K562 (cell line): ENCODE results near the gene DNAH1. TPM values are rescaled to one million over a fixed set of nuclear protein-coding genes. Genes with fewer than 3 reads are reported as not detected.

Experiments
- ATAC-seq: fragments of 200-7000 bp; cut with Tn5 transposase; 3 replicates; pipeline ENCODE4 v1.9.1; 2020; ENCODE audit warnings: moderate library complexity
- BruUV-seq: library from RNA; stranded (reverse); fragments of 400-500 nt; replicated peaks from 2 replicates; lab custom pipeline; 2021; lab: Mats Ljungman, UMichigan
- CTCF ChIA-PET: fragments of 300-600 bp; formaldehyde crosslinking; extraction: SDS; loops from one replicate; lab custom pipeline; 2021; ENCODE audit warnings: low intra/inter-chr PET ratio; lab: Yijun Ruan, JAX
- POLR2A ChIA-PET: fragments of 300-600, 350-650 bp; sonication (Branson Sonifier 250); formaldehyde crosslinking; extraction: SDS; loops from one replicate; lab custom pipeline; 2021; ENCODE audit warnings: antibody characterized with exemption, inconsistent platforms; lab: Yijun Ruan, JAX
- DNase-seq, 4 experiments: peaks; one replicate each; pipeline versions ENCODE4 v3.0.0 to v3.0.0-alpha.2; 2011 to 2018; ENCODE audit warnings: low spot score in 3 of 4, mixed read lengths in 3 of 4; ENCODE audit errors: extremely low read depth in 1 of 4
- FAIRE-seq: peaks from 2 replicates; lab custom pipeline; 2011; peaks lifted over from hg19 to GRCh38; lab: Jason Lieb, UNC
- H2AFZ ChIP-seq: 2 replicates; pipeline ENCODE4 v1.6.0; 2011; ENCODE audit warnings: low read depth, low read length, control low read depth, inconsistent platforms
- H3K27ac ChIP-seq: fragments of 200-600 bp; 3 replicates; pipeline ENCODE4 v1.8.0; 2011; ENCODE audit warnings: low read depth, mild to moderate bottlenecking, control low read depth, inconsistent platforms, low read length, moderate library complexity, mixed read lengths; ENCODE audit errors: extremely low read depth
- H3K27me3 ChIP-seq, 2 experiments: fragments of 300-600 bp in 1 of 2; 2 replicates in 1 of 2; 3 replicates in 1 of 2; pipeline versions ENCODE4 v1.6.0 to v1.8.0; 2011; ENCODE audit warnings: inconsistent platforms in 2 of 2, low read length in 2 of 2, mild to moderate bottlenecking in 1 of 2, mixed read lengths in 1 of 2, moderate library complexity in 1 of 2; ENCODE audit not compliant: control insufficient read depth in 2 of 2, insufficient read depth in 2 of 2
- H3K36me3 ChIP-seq: fragments of 300-600 bp; 3 replicates; pipeline ENCODE4 v1.8.0; 2011; ENCODE audit warnings: mild to moderate bottlenecking, low read length, inconsistent platforms; ENCODE audit not compliant: control insufficient read depth, insufficient read depth
- H3K4me1 ChIP-seq, 2 experiments: fragments of 200-600 bp in 1 of 2; replicated peaks in 1 of 2; 2 replicates in 1 of 2; 3 replicates in 1 of 2; pipeline versions ENCODE4 v1.5.1 to v1.8.0; 2011; ENCODE audit warnings: inconsistent platforms in 2 of 2, low read length in 2 of 2, mild to moderate bottlenecking in 1 of 2, mixed read lengths in 1 of 2, moderate library complexity in 1 of 2; ENCODE audit not compliant: control insufficient read depth in 2 of 2, insufficient read depth in 2 of 2
- H3K4me2 ChIP-seq: 2 replicates; pipeline ENCODE4 v1.6.1; 2011; ENCODE audit warnings: low read length, control low read depth, inconsistent platforms, mixed read lengths; ENCODE audit not compliant: insufficient read depth
- H3K4me3 ChIP-seq: fragments of 200-600 bp; sonication (generic), shearing (Covaris generic); 2 replicates; pipeline ENCODE4 v1.5.1; 2016; ENCODE audit warnings: control low read depth, inconsistent platforms
- H3K79me2 ChIP-seq: fragments of 200-600 bp; 3 replicates; pipeline ENCODE4 v1.8.0; 2011; ENCODE audit warnings: low read length, inconsistent platforms; ENCODE audit not compliant: control insufficient read depth, insufficient read depth
- H3K9ac ChIP-seq, 2 experiments: 2 replicates each; pipeline versions ENCODE4 v1.6.0 to v1.6.1; 2011; ENCODE audit warnings: low read depth in 2 of 2, low read length in 2 of 2, control low read depth in 1 of 2, inconsistent platforms in 1 of 2, mild to moderate bottlenecking in 1 of 2, mixed read lengths in 1 of 2; ENCODE audit not compliant: insufficient read depth in 1 of 2
- H3K9me1 ChIP-seq: one replicate; pipeline ENCODE4 v1.6.0; 2011; ENCODE audit warnings: inconsistent platforms, mild to moderate bottlenecking, low read length, moderate library complexity; ENCODE audit not compliant: control insufficient read depth, insufficient read depth
- H3K9me3 ChIP-seq: replicated peaks from 2 replicates; pipeline ENCODE4 v1.5.1; 2011; ENCODE audit warnings: low read depth, low read length, inconsistent platforms; ENCODE audit not compliant: control insufficient read depth, insufficient read depth
- H4K20me1 ChIP-seq: replicated peaks from 2 replicates; pipeline ENCODE4 v1.6.1; 2011; ENCODE audit warnings: low read length, inconsistent platforms, mixed read lengths; ENCODE audit not compliant: control insufficient read depth, insufficient read depth
- ATF6 ChIP-seq: sonication (generic); formaldehyde crosslinking; IDR thresholded peaks from 2 replicates; pipeline ENCODE4 v1.4.0; 2020; ENCODE audit warnings: mild to moderate bottlenecking, missing genetic modification reagents
- CEBPB ChIP-seq: fragments of 450-650 bp; IDR thresholded peaks from 2 replicates; pipeline ENCODE4 v1.6.1; 2016; ENCODE audit warnings: missing genetic modification characterization, missing compliant biosample characterization
- HINFP ChIP-seq: fragments of 450-650 bp; conservative IDR thresholded peaks from 2 replicates; pipeline ENCODE4 v1.6.1; 2016; ENCODE audit warnings: missing genetic modification characterization, low read depth, mild to moderate bottlenecking, control low read depth, missing compliant biosample characterization
- HOXB6 ChIP-seq: fragments of 250-450 bp; sonication (Bioruptor Pico); IDR thresholded peaks from 2 replicates; pipeline ENCODE4 v1.5.1; 2022; ENCODE audit warnings: mild to moderate bottlenecking, borderline replicate concordance
- REST ChIP-seq, 2 experiments: fragments of 450-650 bp; formaldehyde crosslinking in 1 of 2; IDR thresholded peaks; 2 replicates each; pipeline versions ENCODE4 v1.4.0 to v1.6.1; 2014 to 2020; ENCODE audit warnings: mild to moderate bottlenecking in 2 of 2, borderline replicate concordance in 1 of 2, low read depth in 1 of 2
- ZNF57 ChIP-seq: fragments of 450-650 bp; formaldehyde crosslinking; IDR thresholded peaks from 2 replicates; pipeline ENCODE4 v1.4.0; 2020; ENCODE audit warnings: mild to moderate bottlenecking, moderate library complexity
- ZNF707 ChIP-seq: fragments of 250-450 bp; sonication (Bioruptor Pico); conservative IDR thresholded peaks from 2 replicates; pipeline ENCODE4 v1.8.0; 2022; ENCODE audit warnings: inconsistent platforms, mild to moderate bottlenecking, moderate library complexity
- WGBS: fragments of 100-300 bp; shearing (Covaris generic); methylation state at CpG from one replicate; pipeline ENCODE4 v1.1.6; 2016; ENCODE audit warnings: low coverage, mixed read lengths; ENCODE audit not compliant: insufficient coverage; ENCODE audit errors: missing lambda C conversion rate; 5-methylcytosine and 5-hydroxymethylcytosine counted together
- in situ Hi-C: fragments of 300-500 bp; cut with MboI; formaldehyde crosslinking; loops from 4 replicates; pipeline ENCODE4 v1.15.0; 2018; ENCODE audit warnings: inconsistent platforms, mixed read lengths
- intact Hi-C: fragments of 100-400 bp; cut with micrococcal nuclease; formaldehyde crosslinking; loops from 2 replicates; pipeline ENCODE4 v1.14.2; 2022
- polyA plus RNA-seq, 8 experiments: library from polyadenylated mRNA; depleted of rRNA in 4 of 8; stranded (reverse) in 5 of 8; unstranded in 3 of 8; fragments of >200 nt; fragmentation: Nextera tagmentation in 2 of 8; fragmentation: Illumina TruSeq in 1 of 8; extraction: Ambion mirVana in 2 of 8; extraction: Trizol in 1 of 8; gene quantifications; 2 replicates each; pipeline versions ENCODE4 v1.2.1 to v1.2.3, GENCODE V29; 2011 to 2014; ENCODE audit warnings: inconsistent platforms in 1 of 8, missing spikeins in 1 of 8
- total RNA-seq, 7 experiments: library from RNA; depleted of rRNA in 6 of 7; stranded (reverse); fragments of >200 nt in 6 of 7; fragmentation: Illumina TruSeq in 2 of 7; extraction: Trizol in 2 of 7; gene quantifications; 2 replicates each; pipeline versions ENCODE4 v1.2.1 to v1.2.3, GENCODE V29; 2011 to 2021; ENCODE audit warnings: low replicate concordance in 1 of 7

DNAH1 gene
- total and polyA plus RNA-seq, 9 of the 15 experiments (the other 6 are each of a cell fraction or from before 2014, with no cell fraction given): 0.04 to 0.84 (median 0.50) TPM

- ChIA-PET POLR2A (interaction anchor here (1.1 kb wide), 1 partner anchor 8 kb away, joined by 3 read pairs; no protein-coding TSS in a partner anchor), CTCF (no interaction called here)
- TF ChIP-seq ZNF57 (CRISPR knock-in tag) (no peak), ATF6 (CRISPR knock-in tag) (no peak), CEBPB (tag) (no peak), HINFP (no peak), ZNF707 (CRISPR knock-in tag) (no peak), HOXB6 (no peak), REST (IDR thresholded peaks at IDR 0.05; ENCODE audit: borderline replicate concordance) (no peak), REST (CRISPR knock-in tag; IDR thresholded peaks at IDR 0.05; ENCODE audit: low read depth) (no peak)
Observed at GRCh38 chr3:52352566-52352965, 36.4 kb downstream of the DNAH1 start.

More at GRCh38 chr3:52352566-52352965, 36.4 kb downstream of the DNAH1 start:
- no peaks in the 10 kb centered on the region for H3K79me2 ChIP-seq
- intact Hi-C loops (no loop called here), in situ Hi-C loops (no loop called here)
- 44% methylated on average over 3 of the region's 9 CpGs for WGBS
- H3K4me2 ChIP-seq: no peak overlapping the region
- no TSS peak for BruUV-seq
- FAIRE-seq: no peak
- no peak overlapping the region for H3K4me3 ChIP-seq
- H3K36me3 ChIP-seq: no peaks in the 10 kb centered on the region
- no peak for ATAC-seq
- H3K9me1 ChIP-seq: no peaks in the 10 kb centered on the region
- H3K4me1 ChIP-seq: peaks cover 0 to 12% of the 10 kb centered on the region in 2 experiments; a peak in 2 of 5 replicates
- no peaks in the 10 kb centered on the region for H3K9me3 ChIP-seq
- H3K27ac ChIP-seq: no peak overlapping the region
- no peaks in the 10 kb centered on the region; a peak in 1 of 5 replicates for H3K27me3 ChIP-seq
- H3K9ac ChIP-seq: no peak overlapping the region
- H4K20me1 ChIP-seq: no peaks in the 10 kb centered on the region
- no peak overlapping the region for H2AFZ ChIP-seq
- DNase-seq: no peak
